M059J (cell line): ENCODE data around the gene TIGIT. TPM values are rescaled to one million over a fixed set of nuclear protein-coding genes. Genes with fewer than 3 reads are reported as not detected.

Experiments
- DNase-seq: peaks from one replicate; pipeline ENCODE4 v3.0.0-alpha.2; 2012; ENCODE audit warnings: low read depth
- total RNA-seq: library from RNA; depleted of rRNA; stranded (reverse); fragments of >200 nt; shearing (Covaris generic); gene quantifications from 2 replicates; pipeline ENCODE4 v1.2.3, GENCODE V29; 2014; rRNA removed

TIGIT gene
- total RNA-seq, 1 experiment from 2014 or later = not detected

- no peak for DNase-seq
These were observed 57.4 kb downstream of the TIGIT start for GRCh38 chr3:114351123-114351821.

- no peak for DNase-seq
These were observed 58.0 kb downstream of the TIGIT start for GRCh38 chr3:114351822-114352145.

- no peak for DNase-seq
These were observed 61.8 kb downstream of the TIGIT start for GRCh38 chr3:114355653-114356052.

DNA sequence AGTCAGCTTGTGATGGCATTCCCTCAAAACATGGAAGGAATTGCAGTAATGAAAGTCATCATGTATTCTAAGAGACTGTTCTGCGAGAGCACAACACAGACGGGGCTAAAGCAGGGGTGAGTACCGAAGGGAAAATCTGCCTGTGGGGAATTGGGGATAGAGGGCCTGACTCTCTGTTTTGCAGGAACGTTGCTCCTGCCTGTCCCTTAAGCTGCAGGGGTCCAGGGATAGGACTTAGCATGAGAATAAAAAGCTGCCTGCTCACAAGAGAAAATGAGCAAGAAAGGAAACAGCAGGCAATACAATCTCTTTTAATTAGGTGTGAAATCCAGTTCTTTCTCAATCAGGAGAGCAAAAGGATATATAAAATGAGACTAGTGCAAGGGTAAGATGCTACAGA is 62.2 kb downstream of the TIGIT start:
- no peak for DNase-seq

DNA sequence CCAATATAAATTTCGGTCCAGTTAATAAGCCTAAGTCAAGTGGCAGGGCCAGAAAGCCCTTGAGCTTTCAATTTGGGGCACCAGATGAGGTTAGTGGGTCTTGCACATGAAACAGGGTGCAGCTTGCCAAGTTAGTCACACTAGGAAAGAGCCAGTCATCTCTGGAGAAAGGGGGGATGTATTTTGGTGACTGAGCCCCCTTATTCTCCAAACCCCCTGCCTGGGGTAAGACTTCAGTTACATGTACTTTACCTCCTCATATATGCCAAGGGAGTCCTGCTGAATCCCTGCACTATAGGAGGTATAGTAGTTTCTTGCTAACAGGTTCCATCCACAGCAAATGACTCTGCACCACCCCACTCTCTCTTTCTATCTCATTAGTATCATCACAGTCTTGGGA is 62.7 kb downstream of the TIGIT start:
- DNase-seq = no peak

Other genes starting within 250 kb of the TIGIT start
- gene CCDC191, start 237.5 kb upstream of the TIGIT start, total RNA-seq = 0.71 and 1.5 TPM in 2 replicates
- gene QTRT2, start 237.3 kb upstream of the TIGIT start, total RNA-seq = 14.8 and 29.4 TPM in 2 replicates
- gene DRD3, start 115.0 kb upstream of the TIGIT start, total RNA-seq = not detected in 2 replicates
- not detected in 2 replicates for gene ZNF80, start 56.5 kb upstream of the TIGIT start, total RNA-seq